NCI-H748 (cell line): ENCODE measurements around the gene CCDC171.

Experiments
- DNase-seq: peaks from one replicate; lab custom pipeline; 2025; ENCODE audit not compliant: unreplicated experiment; lab: John Stamatoyannopoulos, UW

CCDC171 gene

GRCh38 chr9:15867334-15867733 lies 314.5 kb downstream of the CCDC171 start:
- no peak for DNase-seq

GRCh38 chr9:15867988-15868387 lies 315.1 kb downstream of the CCDC171 start:
- no peak for DNase-seq

GRCh38 chr9:15873573-15874177 lies 320.8 kb downstream of the CCDC171 start:
- DNase-seq = peak; percentile 63

GRCh38 chr9:15882328-15882727 lies 329.5 kb downstream of the CCDC171 start:
- DNase-seq = no peak

- DNase-seq = no peak
These were observed 330.0 kb downstream of the CCDC171 start for GRCh38 chr9:15882883-15883282.

- no peak for DNase-seq
These were observed 332.6 kb downstream of the CCDC171 start for GRCh38 chr9:15885464-15885863.

- DNase-seq = no peak
These were observed 336.7 kb downstream of the CCDC171 start for GRCh38 chr9:15889555-15889954.

GRCh38 chr9:15901572-15901971 lies 348.7 kb downstream of the CCDC171 start:
- no peak for DNase-seq

- DNase-seq = no peak
These were observed 356.5 kb downstream of the CCDC171 start for GRCh38 chr9:15909297-15909696.

- no peak for DNase-seq
These were observed 362.9 kb downstream of the CCDC171 start for GRCh38 chr9:15915711-15916110.

- no peak for DNase-seq
These were observed 374.3 kb downstream of the CCDC171 start for GRCh38 chr9:15927161-15927560.

GRCh38 chr9:15935661-15936305 lies 382.9 kb downstream of the CCDC171 start:
- DNase-seq = peak; percentile 60

GRCh38 chr9:15936306-15936921 lies 383.6 kb downstream of the CCDC171 start:
- peak; percentile 92 for DNase-seq

- no peak for DNase-seq
These were observed 390.1 kb downstream of the CCDC171 start for GRCh38 chr9:15942831-15943424.

- no peak for DNase-seq
These were observed 391.5 kb downstream of the CCDC171 start for GRCh38 chr9:15944341-15944740.

- DNase-seq = no peak
These were observed 406.8 kb downstream of the CCDC171 start for GRCh38 chr9:15959663-15960062.

GRCh38 chr9:15961217-15961616 lies 408.4 kb downstream of the CCDC171 start:
- no peak for DNase-seq

GRCh38 chr9:15965246-15965745 lies 412.5 kb downstream of the CCDC171 start:
- DNase-seq = no peak

GRCh38 chr9:15966471-15966870 lies 413.6 kb downstream of the CCDC171 start:
- no peak for DNase-seq

GRCh38 chr9:15967068-15967467 lies 414.2 kb downstream of the CCDC171 start:
- no peak for DNase-seq

- no peak for DNase-seq
These were observed 419.9 kb downstream of the CCDC171 start for GRCh38 chr9:15972760-15973159.
